HL-60/S4 treated with phorbol 12-myristate 13-acetate at 8.2 ng/mL for 4 days and 3 days (cell line): ENCODE results near the gene AHI1.
"Not testable (repeated sequence)": the region's sequence is repeated elsewhere in the genome, so short reads cannot be mapped to it uniquely, and the experiment has no call there.

Experiments
- in situ Hi-C: fragments of 300-500 bp; cut with MboI; formaldehyde crosslinking; loops from 2 replicates; pipeline ENCODE4 v1.15.0; 2022; ENCODE audit warnings: low sequenced_read_pairs

The AHI1 gene

DNA sequence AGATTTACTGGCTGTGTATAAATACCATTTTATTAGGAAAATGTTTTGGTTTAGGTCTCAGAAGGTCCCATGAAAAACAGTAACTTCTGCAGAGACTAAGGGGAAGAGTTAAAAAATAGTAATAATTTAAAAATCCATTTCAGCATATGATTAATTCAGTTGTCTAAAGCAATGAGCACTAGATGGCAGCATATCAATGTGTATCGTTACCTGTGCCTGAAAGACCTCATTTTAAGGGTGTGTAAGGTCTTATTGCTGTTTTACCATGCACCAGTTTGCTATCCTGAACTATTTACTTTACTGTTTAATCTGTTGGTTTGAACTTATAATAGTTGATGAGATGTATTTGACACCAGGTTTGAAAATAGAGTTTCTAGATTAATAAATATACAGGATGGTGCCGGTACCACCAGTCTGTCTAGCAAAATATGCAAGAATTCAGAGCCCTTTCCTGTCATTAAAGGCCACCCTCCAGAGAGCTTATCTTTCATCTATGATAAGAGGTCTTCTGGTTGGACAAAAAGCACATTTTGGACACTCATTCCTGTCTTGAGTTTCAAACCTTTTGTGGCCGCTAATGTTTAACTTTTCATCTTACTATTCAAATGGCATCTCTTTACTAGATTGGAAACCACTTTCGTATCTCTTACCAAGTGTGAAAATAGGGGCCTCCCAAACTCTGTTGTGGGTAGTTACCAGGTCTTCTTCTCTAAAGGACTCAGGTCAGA, 8.9 kb upstream of the AHI1 start:
- in situ Hi-C loops = no loop called here

DNA sequence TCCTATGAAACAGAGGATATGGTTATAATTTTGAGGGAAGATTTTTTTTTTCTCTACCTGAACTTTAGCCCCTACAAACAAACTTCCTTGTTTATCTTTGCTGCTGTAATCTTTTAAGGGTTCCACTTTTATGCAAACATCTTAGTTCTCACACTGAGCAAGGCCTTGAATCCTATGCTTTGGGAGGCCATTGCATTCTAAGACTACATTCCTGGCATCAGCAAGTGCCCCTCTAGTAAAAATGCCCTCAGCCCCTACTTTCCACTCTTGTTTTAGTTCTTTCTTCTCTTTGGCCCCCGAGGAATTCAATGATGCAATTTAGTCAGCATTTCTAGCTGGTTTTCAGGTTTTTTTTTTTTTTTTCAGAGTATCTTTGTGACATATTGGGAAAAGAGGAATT, 8.1 kb upstream of the AHI1 start:
- in situ Hi-C loops = no loop called here

DNA sequence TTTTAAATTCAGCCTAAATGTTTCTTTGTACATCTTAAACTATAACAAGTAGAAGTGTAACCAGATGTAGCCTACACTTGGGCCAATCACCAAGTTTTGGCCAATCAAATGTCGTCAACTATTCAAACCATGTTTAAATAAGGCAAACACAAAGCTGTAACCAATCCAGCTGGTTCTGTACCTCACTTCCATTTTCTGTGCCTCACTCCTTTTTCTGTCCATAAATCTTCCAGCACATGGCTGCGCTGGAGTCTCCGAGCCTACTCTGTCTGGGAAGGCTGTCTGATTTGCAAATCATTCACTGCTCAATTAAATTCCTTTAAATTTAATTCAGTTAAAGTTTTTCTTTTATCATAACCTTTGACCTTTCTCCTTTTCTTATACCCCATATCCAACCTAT, 7.7 kb upstream of the AHI1 start:
- in situ Hi-C loops = no loop called here

DNA sequence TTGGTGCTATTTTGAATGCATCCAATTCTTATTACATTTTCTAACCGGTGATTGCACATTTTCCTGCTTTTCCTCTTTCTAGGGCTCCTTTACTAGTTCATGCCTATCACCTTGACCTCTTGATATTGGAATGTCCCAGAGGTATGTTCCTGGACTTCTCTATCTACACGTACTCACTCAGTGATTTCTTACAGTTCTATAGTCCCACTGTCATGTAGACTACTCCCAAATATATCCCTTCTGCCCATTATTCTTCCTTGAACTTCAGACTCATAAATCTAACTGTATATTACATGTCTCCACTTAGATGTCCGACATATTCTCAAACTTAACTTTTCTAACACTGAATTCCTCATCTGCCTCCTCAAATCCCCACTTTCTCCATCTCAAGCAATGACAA, 7.2 kb upstream of the AHI1 start:
- in situ Hi-C loops = no loop called here

DNA sequence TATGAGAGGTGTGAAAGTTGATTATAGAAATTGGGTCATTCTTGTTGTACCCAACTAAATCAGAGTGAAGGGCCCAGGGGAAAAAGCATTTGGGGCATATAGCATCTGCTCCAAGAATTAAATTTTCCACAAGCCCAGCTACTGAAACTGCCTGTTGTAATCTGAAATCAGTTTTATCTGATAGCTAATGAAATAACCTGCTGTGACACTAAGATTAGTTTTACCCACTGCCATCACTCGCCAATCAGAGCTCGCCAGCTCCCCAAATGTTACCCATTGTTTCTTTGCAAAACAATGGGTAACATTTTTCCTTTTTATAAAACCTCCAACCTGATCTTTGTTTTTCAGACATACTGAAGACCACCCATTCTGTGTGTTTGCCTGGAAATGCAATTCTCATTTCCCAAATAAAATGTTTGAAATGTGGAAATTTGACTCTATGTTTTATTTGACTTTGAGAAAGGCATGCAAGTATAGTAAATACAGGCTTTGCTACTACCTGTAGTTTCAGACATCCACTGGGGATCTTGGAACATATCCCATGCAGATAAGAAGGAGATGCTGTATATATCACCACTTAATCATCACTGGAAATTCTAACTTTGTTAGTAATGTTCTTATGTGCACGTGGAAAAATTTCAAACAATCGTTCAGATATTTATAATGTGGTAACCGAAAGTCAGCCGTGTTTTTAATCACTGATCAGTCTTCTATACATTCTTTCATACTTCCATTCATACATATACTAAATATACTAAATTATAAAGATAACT, 6.3 kb upstream of the AHI1 start:
- in situ Hi-C loops = no loop called here

DNA sequence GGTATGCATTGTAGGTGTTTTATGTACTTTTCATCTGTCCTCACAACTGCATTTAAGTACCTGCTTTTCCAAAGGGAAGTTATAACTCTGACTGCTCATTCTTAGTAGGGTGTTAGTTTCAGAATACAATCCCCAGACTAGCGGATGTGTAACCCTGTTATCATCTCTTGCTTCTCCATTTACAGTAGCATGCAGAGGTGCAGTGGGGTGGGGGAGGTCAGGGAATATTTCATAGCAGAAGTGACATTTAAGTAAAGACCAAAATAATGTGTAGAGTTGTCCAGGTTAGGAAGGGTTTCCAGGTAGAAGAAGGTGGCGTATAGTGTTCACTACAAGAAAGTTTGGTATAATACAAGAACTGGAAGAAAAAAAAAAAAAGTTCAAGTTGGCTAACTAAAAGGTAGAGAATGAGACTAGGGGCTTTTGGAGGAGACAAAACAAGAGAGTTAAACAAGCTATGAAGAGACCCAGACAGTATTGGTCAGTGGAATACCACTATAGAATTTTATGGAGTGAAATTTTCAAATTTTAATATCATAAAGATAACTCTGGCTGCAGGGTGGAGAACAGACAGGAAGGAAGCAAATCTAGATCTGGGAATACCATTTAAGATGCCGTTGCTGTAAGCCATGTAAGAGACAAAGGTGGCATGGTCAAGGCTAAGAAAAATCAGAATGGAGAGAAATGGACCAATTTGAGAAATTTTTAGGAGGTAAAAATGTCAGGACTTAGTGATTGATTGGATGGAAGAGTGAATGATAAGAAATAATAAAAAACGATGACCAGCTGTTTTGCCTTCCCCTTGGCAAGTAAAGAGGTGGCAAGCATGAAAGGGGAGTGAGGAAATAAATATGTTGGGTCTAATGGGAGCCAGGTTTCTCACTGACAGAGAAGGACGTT, 2.2 kb upstream of the AHI1 start:
- in situ Hi-C loops = no loop called here

DNA sequence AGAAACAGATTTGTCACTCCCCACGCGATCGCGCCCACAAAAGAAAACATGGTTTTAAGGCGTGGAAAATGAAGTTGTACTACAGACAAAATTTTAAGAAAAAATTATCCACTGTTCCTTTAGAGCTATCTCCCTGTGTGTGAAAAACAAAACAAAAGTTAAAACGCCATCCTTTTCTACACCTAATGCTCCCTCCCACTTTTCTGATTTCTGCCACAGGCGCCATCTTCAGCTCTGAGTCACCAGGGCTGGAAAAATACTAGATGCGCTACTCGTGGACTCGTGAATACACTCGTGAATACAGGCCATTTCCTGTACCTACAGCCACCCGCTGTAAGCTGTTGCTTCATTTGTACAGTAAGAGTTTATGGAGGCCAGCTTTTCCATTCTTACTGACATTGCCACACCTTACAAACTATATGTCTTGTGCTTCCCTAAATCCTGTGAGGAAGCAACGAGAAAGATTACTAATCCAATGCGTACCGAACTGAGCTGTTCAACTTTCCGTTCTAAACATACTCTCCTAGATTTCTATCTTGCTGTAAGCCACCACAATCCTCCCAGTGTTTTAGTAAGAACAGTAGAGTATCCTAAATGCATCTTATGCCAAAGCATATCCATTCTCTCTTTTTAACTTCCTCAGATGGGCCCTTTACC, 773 bp upstream of the AHI1 start:
- in situ Hi-C loops = no loop called here

DNA sequence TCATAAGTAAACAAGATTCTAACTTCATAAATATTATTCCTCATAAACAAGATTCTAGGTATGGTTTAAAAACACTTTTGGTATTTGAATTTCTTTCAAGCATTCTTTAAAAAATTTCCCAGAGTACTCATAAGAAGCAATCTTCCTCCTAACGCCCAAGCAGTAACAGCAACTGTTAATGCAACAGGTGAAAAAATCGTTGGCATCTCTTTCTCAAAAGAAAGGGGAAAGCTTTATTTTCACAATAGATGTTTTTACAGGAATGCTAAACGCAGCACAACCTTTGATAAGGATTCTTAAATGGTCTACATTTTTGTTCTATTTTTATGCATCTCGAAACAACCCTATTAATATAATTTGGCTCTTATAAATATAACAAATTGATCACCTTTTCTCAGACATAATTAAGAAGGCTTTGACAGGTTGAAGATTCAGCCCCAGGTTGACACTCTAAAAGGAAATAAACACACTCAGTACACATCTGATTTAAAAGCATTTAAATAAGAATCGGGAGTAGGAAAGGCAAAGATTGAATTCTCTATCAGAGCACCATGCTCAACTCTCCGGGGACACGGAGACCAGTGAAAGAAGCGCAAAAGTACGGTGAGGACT, 634 bp downstream of the AHI1 start:
- in situ Hi-C loops = no loop called here

DNA sequence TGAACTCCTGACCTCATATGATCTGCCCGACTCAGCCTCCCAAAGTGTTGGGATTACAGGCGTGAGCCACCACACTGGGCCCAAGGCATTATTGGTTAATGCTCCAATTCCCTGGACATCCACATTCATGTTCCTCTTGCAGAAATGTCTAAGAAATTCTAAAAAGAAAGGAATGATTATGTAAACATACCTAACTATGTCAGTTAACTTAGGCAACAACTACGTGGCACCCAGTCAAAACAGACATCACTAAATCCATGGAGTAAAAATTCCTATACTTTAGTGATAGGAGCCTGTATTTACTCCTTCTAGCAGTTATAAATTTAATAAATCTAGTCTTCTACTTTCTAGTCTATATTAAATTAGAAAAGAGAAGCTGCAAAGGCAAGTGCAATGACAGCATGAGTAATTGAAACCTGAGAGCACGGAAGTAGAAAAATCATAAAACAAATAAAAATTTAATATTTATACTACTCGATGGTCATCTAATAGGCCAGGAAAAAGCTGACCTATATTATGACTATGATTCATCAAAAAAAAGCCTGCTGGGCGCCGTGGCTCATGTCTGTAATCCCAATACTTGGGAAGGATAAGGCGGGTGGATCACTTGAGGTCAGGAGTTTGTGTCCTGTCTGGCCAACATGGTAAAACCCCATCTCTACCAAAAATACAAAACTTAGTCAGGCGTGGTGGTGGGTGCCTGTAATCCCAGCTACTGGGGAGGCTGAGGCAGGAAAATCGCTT, 4.2 kb downstream of the AHI1 start:
- in situ Hi-C loops = no loop called here

DNA sequence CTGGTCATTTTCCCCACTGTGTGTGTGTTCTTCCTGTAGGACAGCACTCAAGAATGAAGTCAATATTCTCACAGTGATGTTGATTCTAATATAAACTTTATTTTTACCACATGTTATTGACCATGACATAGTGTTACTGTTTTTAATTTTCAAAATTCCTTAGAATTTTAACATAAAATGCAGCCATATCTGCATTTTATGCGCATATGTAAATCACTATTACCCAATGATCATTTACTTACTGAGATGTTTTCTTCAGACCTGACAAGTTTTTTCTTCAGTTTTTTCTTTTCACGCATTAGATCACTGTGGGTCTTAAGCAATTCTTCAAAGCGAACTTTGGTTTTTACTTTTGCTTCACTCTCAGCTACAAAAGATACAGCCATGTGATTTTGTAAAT, 7.2 kb downstream of the AHI1 start:
- in situ Hi-C loops = no loop called here

DNA sequence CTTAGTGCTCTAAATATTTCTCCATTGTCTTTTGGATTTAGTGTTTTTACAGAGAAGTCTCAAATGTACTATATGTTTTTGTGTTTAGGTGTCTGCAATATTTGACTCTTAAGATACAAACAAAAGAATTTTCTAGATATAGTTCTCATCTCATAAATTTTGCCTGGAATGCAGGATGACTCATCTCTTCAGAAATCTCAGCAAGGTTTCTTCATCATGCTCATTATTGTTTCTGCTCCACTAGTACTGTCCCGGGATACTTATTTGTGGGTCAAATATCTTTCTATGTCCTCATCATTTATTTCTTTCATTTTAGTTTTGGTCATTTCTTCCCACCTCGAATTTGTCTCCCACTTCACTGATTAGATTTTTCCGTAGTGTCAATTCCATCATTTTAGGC, 9.5 kb downstream of the AHI1 start:
- in situ Hi-C loops = no loop called here

DNA sequence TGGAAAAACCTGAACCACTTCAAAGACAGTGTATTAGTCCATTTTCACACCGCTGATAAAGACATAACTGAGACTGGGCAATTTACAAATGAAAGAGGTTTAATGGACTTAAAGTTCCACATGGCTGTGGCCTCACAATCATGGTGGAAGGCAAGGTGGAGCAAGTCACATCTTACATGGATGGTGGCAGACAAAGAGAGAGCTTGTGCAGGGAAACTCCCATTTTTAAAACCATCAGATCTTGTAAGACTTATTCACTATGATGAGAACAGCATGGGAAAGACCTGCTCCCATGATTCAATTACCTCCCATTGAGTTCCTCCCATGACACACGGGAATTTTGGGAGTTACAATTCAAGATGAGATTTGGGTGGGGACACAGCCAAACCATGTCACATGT, 13.6 kb downstream of the AHI1 start:
- in situ Hi-C loops = not testable (repeated sequence)

DNA sequence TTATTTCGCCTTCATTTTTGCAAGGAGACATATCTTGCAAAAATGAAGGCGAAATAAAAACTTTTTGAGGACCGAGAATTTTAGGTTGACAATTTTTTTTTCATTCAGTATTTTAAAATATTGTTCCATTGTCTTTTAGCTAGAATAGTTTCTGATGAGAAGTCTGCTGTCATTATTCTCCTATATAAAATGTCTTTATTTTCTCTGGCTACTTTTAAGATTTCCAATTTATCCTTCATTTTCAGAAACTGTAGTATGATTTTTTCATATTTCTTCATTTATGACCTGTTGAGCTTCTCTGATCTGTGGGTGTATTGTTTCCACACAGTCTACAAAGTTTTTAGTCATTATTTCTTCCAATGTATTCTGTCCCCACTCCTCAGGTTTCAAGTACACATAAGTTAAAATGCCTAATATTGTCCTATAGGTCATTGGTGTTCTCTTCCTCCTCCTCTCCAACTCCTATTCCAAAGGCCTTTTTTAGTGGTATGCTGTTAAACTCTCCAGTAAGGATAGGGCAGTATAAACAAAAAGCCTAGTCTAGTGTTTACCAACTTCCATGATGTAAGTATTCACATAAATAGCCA, 15.7 kb downstream of the AHI1 start:
- in situ Hi-C loops = no loop called here

DNA sequence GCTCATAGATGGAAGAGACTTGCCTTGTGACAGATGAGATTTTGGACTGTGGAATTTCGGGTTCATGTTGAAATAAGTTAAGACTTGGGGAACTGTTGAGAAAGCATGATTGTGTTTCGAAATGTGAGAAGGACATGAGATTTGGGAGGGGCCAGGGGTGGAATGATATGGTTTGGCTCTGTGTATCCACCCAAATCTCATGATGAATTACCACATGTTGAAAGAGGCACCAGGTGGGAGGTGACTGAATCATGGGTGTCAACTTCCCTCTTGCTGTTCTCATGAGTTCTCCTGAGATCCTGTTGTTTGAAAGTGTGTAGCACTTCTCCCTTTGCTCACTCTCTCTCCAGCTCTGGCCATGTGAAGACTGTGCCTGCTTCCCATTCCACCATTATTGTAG, 17.9 kb downstream of the AHI1 start:
- in situ Hi-C loops = no loop called here

DNA sequence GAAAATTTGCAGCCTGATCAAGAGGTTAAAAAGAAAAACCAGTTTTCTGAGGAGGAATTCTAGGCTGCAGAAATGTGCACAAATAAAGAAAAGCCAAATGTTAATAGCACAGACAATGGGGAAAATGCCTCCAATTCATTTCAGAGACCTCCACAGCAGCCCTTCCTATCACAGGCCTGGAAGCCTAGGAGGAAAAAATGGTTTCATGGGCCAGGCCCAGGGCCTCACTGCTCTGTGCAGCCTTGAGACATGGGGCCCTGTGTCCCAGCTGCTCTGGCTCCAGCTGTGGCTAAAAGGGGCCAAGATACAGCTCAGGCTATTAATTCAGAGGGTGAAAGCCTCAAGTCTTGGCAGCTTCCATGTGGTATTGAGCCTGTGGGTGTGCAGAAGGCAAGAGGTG, 18.9 kb downstream of the AHI1 start:
- in situ Hi-C loops = no loop called here

DNA sequence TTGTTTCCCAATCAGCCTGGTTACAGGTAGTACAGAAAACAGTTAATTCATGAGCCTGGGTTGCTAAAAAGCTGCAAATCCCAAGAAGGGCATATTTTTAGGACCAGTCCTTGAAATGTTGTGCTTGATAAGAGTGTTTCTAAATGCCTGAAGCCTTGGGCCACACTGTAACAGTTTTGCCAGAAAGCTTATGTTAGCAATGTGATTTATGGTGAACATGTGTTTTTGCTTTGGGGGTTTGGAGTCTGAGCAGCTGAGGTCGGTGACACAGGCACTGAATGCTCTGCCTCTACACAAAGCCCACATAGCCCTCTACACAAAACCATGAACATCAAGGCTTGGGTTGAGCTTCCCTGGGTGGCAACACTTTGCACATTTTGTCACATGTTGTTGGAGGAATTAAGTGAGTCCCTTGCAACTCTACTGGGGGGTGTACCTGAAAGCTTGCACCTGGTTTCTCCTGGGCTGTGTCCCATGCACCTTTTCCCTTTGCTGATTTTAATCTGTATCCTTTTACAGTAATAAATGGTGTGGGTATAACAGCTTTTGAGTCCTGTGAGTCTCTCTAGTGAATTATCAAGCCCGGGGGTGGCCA, 22.2 kb downstream of the AHI1 start:
- in situ Hi-C loops = no loop called here

DNA sequence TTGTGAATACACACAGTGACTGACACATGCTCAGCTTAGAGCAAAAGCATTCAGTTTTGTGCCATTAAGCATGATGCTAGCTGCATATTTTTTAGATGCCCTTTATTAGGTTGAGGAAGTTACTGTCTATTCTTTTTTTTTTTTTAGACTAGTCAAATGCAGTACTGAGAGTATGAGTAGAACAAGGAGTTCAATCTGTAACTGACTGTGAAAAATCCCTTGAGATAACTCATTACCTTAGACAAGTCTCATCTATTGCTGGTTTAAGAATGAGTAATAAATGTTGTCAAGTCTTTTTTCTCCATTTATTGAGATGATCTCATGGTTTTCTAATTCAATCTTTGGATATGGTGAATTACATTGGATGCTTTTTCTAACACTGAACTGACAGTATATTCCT, 23.2 kb downstream of the AHI1 start:
- in situ Hi-C loops = no loop called here

DNA sequence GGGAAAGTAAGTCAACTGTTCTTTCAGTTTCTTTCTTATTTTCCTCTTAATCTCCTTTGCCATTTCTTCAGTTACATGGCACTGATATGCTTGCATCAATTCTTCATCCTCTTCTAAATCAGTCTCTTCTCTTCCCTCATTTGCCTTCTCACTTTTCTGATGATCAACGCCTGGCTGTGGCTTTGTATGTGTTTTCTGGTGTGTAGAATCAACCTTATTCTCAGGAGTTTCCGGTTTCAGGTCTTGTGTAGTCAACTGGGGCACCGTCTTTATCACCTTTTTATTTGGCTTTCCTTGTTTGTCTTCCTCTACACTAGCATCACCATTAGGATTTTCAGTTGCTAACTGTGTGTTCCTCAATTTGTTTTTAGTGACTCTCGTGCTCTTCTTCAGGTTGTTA, 31.6 kb downstream of the AHI1 start:
- in situ Hi-C loops = no loop called here

DNA sequence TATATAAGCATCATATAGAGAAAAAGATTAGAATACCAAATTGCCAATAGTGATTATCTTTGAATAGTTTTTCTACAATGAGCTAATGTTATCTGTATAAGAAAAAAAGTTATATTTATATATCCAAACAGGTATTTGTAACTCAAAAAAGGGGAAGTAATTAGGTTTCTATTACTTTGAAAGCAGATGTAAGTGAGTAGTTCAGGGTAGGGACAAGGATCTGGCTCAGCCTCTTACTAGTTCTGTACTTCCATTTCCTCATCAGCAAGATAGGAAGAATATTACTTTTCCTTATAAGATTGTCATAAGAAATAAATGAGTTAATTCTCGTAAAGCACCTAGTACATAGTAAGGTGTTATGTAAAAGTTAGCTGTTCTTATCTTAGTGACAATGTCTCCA, 32.2 kb downstream of the AHI1 start:
- in situ Hi-C loops = no loop called here
